ENCODE results near the gene DPP6.

The DPP6 gene

DNA sequence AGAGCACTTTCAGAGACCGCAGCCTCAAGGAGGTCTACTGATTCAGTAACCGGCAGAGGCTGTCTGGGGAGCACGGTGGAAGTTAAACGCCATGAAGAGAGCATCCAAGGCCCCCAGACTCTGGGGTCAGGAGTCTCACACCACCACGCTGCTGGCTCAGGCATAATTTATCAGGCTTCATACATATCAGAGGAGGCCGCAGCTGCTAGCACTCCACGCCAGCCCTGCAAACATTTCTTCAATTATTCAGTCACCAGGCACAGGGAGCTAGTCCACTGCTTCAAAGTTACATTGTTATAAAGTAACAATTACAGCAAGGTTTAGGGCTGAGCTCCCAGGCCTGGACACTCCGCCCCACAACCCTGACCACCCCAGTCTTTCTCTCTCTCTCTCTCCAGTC, 852.9 kb downstream of the DPP6 start:
- DNase-seq = no peak

DNA sequence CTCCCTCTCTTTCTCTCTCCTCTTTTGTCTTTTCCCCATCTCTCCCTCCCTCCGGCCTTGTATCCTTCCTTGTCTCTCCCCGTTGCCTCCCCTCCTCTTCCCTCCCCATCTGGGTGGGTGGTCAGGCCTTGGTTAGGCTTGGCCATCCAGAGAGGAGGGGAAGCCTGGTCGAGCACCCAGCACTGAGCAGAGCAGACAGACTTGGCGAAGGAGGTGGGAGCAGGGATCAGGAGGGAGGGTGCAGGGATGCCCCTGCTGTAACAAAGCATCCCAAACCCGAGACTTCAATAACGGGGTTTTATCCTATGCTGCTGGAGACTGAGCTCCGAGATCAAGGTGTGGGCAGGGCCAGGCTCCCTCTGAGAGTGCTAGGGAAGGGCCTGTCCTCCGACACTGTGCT, 853.4 kb downstream of the DPP6 start:
- DNase-seq = no peak

DNA sequence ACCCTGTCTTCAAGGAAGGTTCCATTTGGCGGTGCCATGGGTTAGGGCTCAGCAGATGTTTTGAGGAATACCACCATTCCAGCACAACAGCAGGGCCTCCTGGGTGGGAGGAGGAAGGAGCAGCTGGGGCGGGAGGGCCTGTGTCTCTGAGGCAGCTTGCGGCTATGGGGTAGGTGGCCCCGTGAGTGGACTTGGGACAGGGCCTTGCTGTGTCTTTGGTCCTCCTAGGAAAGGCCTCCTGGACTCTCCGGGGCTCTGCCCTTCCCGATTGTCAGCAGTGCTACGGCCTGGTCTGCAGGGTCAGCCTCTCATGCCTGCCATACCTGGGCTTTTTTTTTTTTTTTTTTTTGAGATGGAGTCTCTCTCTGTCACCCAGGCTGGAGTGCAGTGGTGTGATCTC, 854.0 kb downstream of the DPP6 start:
- no peak for DNase-seq

DNA sequence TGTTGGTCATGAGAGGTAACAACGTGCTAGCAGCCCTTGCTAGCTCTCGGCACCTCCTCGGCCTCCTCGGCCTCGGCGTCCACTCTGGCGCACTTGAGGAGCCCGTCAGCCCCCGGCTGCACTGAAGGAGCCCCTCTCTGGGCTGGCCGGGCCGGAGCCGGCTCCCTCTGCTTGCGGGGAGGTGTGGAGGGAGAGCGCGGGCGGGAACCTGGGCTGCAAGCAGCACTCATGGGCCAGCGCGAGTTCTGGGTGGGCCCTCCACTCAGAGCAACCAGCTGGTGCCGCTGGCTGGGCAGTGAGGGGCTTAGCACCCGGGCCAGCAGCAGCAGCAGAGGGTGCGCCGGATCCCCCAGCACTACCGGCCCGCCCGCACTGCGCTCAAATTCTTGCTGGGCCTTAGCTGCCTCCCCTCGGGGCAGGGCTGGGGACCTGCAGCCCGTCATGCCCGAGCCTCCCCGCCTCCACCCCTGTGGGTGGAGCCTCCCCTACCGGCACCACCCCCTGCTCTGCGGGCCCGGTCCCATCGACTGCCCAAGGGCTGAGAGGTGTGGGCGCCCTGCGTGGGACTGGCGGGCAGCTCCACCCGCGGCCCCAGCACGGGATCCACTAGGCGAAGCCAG, 854.6 kb downstream of the DPP6 start:
- DNase-seq = no peak

GRCh38 chr7:154907651-154908620, 855.7 kb downstream of the DPP6 start:
- no peak for DNase-seq

GRCh38 chr7:154909241-154910105, 857.3 kb downstream of the DPP6 start:
- no peak for DNase-seq

- DNase-seq = no peak
Observed at GRCh38 chr7:154910125-154910524, 857.9 kb downstream of the DPP6 start.

DNA sequence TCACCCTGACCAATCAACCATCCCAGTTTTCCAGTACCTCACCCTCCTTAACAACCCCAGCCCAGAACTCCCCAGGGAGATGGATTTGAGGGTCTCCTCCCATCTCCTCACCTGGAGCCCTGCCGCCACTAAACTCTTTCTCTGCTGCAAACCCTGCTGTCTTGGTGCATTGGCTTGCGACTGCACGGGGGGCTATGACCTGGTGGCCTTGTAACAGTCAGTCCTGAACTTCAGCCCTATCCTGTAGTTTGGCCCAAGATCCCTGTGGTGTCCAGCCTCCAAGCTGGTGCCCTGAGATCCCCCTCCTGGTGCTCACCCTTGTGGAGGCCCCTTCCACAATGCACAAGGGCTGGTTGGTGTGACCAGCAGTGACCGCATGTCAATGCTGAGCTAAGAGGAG, 858.8 kb downstream of the DPP6 start:
- DNase-seq = no peak

DNA sequence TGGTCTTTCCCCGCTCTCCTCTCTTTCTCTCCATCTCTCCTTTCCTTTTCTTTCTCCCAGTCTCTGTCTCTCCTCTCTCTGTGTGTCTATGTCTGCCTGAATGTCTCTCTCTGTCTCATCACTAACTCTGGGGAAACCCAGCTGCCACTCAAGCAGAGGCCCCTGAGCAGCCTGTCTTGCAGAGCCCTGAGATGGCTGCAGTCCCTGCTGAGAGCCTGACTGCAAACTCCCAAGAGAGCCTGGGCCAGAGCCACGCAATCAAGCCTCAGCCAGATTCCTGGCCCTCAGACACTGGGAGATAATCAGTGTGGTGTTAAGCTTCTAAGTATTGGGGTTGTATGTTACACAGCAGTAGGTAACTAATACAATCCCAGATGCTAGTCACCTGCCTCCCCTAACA, 859.2 kb downstream of the DPP6 start:
- DNase-seq = no peak

DNA sequence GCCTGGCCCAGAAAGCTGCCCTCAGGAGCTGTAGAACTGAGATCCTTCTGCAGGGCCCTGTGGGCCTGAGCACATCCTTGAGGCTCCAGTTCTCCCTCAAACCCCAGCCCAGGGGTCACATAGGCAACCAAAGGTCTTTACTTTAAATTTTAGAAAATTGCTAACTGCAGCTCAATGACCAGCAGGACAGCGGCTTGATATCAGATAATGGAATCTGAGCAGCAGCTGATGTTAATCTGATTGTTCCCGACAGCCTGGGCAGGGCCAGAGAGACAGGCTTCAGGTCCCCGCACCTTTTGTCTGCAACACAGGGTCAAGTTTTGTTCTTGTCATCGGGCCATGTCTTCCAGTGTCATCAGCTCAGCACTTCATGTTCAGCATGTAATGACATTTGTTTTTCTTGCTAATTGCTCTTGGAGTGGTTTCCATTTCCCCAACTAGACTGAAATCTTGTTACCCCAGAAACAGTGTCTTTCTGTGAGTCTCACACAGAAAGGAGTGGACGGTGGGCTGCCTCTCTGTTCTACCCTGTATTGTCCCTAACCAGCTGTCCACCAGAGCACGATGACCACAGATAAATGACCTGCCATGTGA, 859.8 kb downstream of the DPP6 start:
- no peak for DNase-seq

DNA sequence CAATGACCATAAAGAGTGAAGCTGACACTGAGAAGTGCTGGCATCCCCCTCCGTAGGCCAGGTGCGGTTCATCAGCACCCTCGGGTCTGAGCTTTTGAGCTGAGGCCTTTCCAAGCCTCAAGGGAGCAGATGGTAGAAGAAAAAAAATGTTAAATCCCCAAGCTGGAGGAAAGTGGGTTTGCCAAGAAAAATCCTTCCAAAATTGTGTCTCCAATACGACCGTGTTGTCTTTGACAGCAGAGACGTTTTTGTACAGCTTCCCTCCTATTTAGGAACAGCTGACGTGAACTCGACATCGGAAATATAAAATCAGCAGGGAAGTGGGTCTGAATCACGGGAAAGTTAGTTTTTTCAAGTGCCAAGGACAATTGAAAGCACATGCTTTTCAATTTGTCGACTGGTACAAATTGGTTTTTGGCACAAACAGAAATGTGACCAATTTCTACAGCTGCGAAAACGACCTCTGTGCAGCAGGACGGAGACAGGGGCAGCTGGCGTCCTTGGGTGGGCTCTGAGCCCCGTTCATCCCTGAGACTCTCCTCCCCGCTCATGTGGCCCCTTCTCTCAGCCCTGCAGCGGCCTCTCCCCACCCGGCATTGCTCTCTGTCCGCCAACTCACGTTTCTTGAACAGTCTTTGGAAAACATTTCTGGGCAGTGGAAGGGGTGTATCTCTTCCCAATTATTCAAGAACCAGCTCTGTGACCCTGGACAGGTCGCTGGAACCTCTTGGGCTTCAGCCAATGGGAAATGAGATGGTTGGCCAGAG, 860.9 kb downstream of the DPP6 start:
- DNase-seq = no peak

GRCh38 chr7:154913638-154914307, 861.6 kb downstream of the DPP6 start:
- DNase-seq = no peak

- no peak for DNase-seq
Observed at GRCh38 chr7:154914308-154914995, 862.3 kb downstream of the DPP6 start.

- DNase-seq = no peak
Observed at GRCh38 chr7:154914996-154915380, 862.8 kb downstream of the DPP6 start.

DNA sequence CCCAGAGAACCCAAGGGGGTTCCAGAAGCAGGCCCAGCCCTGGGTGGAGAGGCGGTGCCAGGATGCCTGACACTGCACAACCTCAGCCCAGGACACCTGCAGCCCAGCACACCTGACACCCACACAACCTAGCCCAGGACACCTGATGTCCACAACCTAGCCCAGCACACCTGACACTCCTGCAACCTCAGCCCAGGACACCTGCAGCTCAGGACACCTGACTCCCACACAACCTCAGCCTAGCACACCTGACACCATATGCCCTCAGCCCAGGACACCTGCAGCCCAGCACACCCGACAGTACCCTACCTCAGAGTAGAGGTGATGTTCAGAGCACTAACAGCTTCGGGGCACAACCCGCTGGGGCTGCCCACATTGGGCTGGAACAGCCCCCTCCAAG, 863.4 kb downstream of the DPP6 start:
- no peak for DNase-seq

GRCh38 chr7:154916381-154916780, 864.2 kb downstream of the DPP6 start:
- DNase-seq = no peak

DNA sequence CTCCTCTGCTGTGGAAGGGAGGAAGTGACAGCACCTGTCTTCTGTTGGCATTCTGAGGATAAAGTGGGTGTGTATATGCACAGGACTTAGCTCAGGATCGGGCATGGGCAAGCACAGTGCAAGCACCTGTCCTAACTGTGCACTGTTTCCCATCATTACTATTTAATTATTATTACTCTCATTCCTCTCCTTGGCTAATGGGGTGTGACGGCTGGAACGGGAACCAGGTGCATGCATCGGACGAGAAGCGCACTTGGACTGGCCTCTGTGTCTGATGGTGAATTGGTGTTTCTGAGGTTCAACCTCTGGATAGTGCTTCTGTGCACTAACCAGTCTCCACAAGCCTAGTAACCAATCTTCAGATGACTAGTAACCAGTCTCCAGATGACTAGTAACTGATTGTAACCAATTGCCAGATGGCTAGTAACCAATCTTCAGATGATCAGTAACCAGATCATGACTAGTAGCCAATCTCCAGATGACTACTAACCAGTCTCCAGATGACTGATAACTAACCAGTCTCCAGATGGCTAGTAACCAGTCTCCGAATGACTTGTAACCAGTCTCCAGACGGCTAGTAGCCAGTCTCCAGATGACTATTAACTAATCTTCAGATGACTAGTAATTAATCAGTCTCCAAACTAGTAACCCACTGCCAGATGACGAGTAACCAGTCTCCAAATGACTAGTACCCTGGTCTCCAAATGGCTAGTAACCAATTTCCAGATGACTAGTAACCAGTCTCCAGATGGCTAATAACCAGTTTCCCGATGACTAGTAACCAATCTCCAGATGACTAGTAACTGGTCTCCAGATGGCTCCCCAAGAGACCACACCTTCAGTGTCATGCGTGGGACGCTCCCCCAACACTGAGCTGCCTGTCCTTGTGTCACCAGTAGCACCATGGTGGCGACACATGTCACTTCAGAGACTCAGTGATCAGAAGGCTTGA, 864.9 kb downstream of the DPP6 start:
- no peak for DNase-seq

- no peak for DNase-seq
Observed at GRCh38 chr7:154917808-154918160, 865.6 kb downstream of the DPP6 start.

GRCh38 chr7:154918266-154918665, 866.1 kb downstream of the DPP6 start:
- DNase-seq = no peak

- DNase-seq = no peak
Observed at GRCh38 chr7:154918741-154919140, 866.5 kb downstream of the DPP6 start.
